Spinal cord (tissue), 10 donors: ENCODE data around the gene C12orf43. TPM values are rescaled to one million over a fixed set of nuclear protein-coding genes. Genes with fewer than 3 reads are reported as not detected.
"Not testable (repeated sequence)": the region's sequence is repeated elsewhere in the genome, so short reads cannot be mapped to it uniquely, and the experiment has no call there.

ENCODE experiments used
- DNase-seq, 6 donors: peaks; one replicate each; pipeline versions ENCODE4 v3.0.0 to v3.0.0-alpha.2; 2013 to 2015; ENCODE audit warnings: low spot score in 6 of 6, low read depth in 4 of 6
- H3K27ac ChIP-seq: one replicate; pipeline ENCODE4 v1.5.1; 2013; ENCODE audit warnings: low read depth, low read length, control low read depth
- H3K27me3 ChIP-seq: one replicate; pipeline ENCODE4 v1.6.1; 2013; ENCODE audit warnings: low read length; ENCODE audit not compliant: control insufficient read depth, insufficient read depth
- H3K36me3 ChIP-seq: one replicate; pipeline ENCODE4 v1.6.1; 2013; ENCODE audit warnings: low read length; ENCODE audit not compliant: control insufficient read depth, insufficient read depth
- H3K4me1 ChIP-seq: one replicate; pipeline ENCODE4 v1.6.1; 2013; ENCODE audit warnings: low read length; ENCODE audit not compliant: control insufficient read depth, insufficient read depth
- H3K4me3 ChIP-seq: one replicate; pipeline ENCODE4 v1.5.1; 2013; ENCODE audit warnings: low read depth, low read length, control low read depth
- H3K9me3 ChIP-seq: one replicate; pipeline ENCODE4 v1.6.1; 2013; ENCODE audit warnings: low read length; ENCODE audit not compliant: control insufficient read depth, insufficient read depth
- WGBS: methylation state at CpG from one replicate; pipeline ENCODE4 v1.1.5; 2013; ENCODE audit warnings: missing lambda C conversion rate; ENCODE audit not compliant: insufficient coverage; 5-methylcytosine and 5-hydroxymethylcytosine counted together
- polyA plus RNA-seq, 2 donors: library from polyadenylated mRNA; unstranded; fragments of 120-200 nt; gene quantifications; one replicate each; pipeline ENCODE4 v1.2.1, GENCODE V29; 2013; ENCODE audit not compliant: insufficient read length in 2 of 2
- total RNA-seq, 2 donors: library from RNA; depleted of rRNA in 1 of 2; stranded (reverse); fragments of 120-200 nt in 1 of 2; fragments of >200 nt in 1 of 2; gene quantifications; one replicate each; pipeline versions ENCODE4 v1.2.3 to v1.2.4, GENCODE V29; 2013 to 2014
- donor health status: healthy.

Gene C12orf43
- total and polyA plus RNA-seq, 4 donors = 15.6 to 24.9 (median 22.5) TPM

DNA sequence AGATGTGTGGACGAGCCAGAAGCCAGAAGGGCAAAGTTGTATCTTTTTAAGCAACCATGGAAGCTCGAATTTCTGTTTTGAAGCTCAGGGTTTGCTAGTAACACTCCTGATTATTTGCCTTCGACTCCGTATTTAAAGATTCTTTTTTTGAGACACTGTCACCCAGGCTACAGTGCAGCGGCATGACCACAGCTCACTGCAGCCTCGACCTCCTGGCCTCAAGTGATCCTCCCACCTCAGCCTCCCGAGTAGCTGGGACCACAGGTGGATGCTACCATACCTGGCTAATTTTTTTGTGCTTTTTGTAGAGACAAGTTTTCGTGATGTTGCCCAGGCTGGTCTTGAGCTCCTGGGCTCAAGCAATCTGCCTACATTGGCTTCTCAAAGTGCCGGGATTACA is 41.5 kb upstream of the C12orf43 start:
- no peaks in the 10 kb centered on the region for H3K9me3 ChIP-seq

DNA sequence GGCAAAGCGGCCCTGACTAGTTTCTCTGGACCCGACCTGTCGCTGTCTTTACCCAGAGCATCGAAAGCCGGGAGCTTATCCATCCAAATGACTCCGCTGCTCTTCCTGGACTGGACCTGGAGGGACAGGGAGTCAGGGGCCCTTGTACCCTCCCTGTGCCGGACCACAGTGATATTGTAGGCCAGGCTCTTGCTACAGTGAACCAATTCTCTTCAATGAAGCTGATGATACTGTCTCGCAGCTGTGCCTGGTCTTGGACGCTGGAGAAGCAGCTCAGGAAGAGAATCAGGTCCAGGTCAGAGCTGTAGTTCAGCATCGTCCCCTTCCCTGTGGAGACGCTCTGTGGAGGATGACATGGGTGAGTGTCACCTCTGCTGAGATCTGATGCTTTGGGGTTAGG is 37.4 kb upstream of the C12orf43 start:
- no peaks in the 10 kb centered on the region for H3K27me3 ChIP-seq
- DNase-seq = no peak
- no peak overlapping the region for H3K27ac ChIP-seq
- H3K36me3 ChIP-seq = no peaks in the 10 kb centered on the region
- WGBS = 98% methylated on average over 11 of the region's 11 CpGs
- no peaks in the 10 kb centered on the region for H3K4me1 ChIP-seq
- H3K4me3 ChIP-seq = no peak overlapping the region
- H3K9me3 ChIP-seq = no peaks in the 10 kb centered on the region

More for the DNA sequence above, 41.5 kb upstream of the C12orf43 start:
- Histone ChIP-seq H3K4me1 (peaks cover 8% of the 10 kb centered on the region), H3K27me3 (no peaks in the 10 kb centered on the region), H3K4me3 (no peak overlapping the region), H3K27ac (no peak overlapping the region), H3K36me3 (no peaks in the 10 kb centered on the region)
- 78% methylated on average over 9 of the region's 9 CpGs for whole genome bisulfite sequencing
- DNase-seq = no peak

DNA sequence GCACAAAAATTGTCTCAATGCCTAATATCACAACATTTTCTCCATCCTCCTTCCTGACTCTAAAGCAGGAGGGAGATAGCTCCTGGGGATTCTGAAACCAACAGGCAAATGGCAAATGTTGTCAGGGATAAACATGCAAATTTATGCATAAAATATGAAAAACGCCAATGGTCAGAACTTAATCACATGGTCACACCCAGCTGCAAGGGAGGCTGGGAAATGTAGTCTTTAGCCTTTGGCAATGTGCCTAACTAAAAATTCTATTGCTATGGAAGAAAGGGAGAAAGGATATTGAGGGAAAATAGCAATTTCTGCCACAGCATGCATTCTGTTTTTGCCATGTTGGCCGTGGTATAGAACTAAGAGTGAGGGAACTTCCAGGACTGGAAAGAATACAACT is 34.4 kb upstream of the C12orf43 start:
- WGBS = no CpG with 5 or more reads among the region's 2 CpGs
- DNase-seq = peak in 2 of 6 donors; percentile 48 to 77
- H3K4me3 ChIP-seq = no peak overlapping the region

DNA sequence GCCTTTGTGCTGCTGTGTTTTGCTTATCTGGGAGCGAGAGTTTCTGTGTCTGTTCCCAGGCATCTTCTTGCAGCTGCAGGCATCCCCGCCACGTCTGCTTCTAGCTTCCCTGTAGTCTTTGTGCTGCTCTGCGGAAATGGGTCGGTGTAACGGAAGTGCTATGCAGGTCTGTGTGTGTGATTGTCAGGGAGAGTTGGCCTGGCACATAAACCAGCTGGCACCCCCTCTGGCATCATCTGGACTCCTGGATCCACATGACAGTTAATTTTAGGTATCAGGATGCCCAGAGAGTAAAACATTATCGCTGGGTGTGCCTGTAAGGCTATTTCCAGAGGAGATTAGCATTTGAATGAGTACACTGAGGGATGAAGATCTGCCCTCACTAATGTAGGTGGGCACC is 32.2 kb upstream of the C12orf43 start:
- DNase-seq = peak in 1 of 6 donors; percentile 23

More for the DNA sequence above, 34.4 kb upstream of the C12orf43 start:
- Histone ChIP-seq H3K4me1 (no peaks in the 10 kb centered on the region), H3K9me3 (no peaks in the 10 kb centered on the region), H3K27ac (no peak overlapping the region), H3K36me3 (no peaks in the 10 kb centered on the region), H3K27me3 (no peaks in the 10 kb centered on the region)

DNA sequence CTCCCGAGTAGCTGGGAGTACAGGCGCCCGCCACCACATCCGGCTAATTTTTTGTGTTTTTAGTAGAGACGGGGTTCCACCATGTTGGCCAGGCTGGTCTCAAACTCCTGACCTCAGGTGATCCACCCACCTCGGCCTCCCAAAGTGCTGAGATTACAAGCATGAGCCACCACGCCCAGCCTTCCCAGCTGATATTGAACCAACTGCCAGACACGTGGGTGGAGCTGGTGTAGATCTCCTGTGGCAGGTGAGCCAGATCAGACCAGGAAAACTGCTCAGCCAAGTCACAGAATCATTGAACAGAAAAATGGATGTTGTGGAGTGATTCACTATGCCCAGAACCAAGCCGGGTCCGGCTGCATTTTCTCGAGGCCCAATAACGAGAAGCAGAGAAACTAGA is 31.1 kb upstream of the C12orf43 start:
- H3K27me3 ChIP-seq, H3K36me3 ChIP-seq, H3K9me3 ChIP-seq, H3K4me3 ChIP-seq, H3K4me1 ChIP-seq, H3K27ac ChIP-seq, DNase-seq: not testable (repeated sequence)
- 92% methylated on average over 3 of the region's 12 CpGs for WGBS

More for the DNA sequence above, 32.2 kb upstream of the C12orf43 start:
- WGBS = 61% methylated on average over 7 of the region's 7 CpGs
- H3K27me3 ChIP-seq = no peaks in the 10 kb centered on the region
- H3K4me3 ChIP-seq = no peak overlapping the region
- H3K27ac ChIP-seq = no peak overlapping the region
- no peaks in the 10 kb centered on the region for H3K36me3 ChIP-seq
- no peaks in the 10 kb centered on the region for H3K4me1 ChIP-seq
- no peaks in the 10 kb centered on the region for H3K9me3 ChIP-seq

DNA sequence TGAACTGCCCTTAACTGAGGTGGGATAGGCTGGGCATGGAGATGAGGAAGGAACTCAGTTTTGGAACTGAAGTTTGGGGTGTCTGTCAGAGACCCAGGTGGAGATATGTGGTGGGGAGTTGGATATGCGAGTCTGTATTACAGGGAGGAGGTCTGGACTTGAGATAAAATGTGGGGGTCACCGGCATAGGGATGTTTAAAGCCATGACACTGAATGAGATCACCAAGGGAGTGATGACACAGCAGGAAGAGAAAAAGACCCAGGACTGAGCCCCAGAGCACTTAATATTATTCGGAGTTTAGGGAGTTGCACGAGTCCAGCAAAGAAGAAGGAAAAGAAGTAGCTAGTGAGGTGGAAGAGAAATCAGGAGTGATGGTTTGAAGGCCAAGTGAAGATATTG is 26.8 kb upstream of the C12orf43 start:
- H3K27me3 ChIP-seq = peaks cover 4% of the 10 kb centered on the region
- H3K36me3 ChIP-seq = no peaks in the 10 kb centered on the region
- no peak overlapping the region for H3K27ac ChIP-seq
- no peak for DNase-seq
- H3K4me3 ChIP-seq = no peak overlapping the region
- H3K9me3 ChIP-seq = no peaks in the 10 kb centered on the region
- 80% methylated on average over 4 of the region's 4 CpGs for WGBS
- H3K4me1 ChIP-seq = peaks cover 6% of the 10 kb centered on the region

DNA sequence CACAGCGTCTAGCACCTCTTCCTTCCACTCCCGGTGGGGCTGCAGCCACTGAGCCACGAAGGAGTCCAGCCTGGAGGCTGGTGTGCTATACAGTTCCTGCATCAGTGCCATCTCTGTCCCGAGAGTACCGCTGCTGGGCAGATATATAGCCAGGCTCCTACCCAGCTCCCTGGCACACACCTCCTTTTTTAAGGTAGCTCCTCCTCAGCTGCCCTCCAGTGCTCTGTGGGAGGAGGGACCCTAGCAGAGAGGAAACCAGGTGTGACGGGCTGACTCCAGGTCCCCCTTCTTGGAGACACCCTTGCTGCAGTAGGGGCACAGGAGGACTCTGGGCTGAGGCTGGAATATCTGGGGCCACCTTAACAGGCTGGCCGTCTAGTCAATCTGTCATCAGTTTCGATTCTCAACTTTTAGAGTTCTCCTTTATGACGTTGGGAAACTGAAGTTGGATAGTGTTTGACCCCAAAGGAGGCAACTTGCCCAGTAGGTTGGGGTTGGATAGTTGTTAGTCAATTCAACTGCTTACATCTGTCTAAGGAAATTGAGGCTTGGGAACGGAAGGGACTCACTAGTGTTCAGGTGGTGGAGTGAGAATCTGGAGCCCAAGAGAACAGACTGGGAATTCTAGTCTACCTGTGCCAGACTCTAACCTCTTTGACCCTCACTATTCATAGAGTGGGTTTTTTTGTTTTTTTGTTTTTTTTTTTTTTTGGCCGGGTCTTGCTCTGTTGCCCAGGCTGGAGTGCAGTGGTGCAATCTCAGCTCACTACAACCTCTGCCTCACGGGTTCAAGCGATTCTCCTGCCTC is 22.8 kb upstream of the C12orf43 start, which contains the start of gene OASL:
TSS of gene OASL (minus strand) at position 386 of the 808 bp plus-strand sequence. CDS start at position 111, 275 bp downstream.
- WGBS = 38% methylated on average over 11 of the region's 13 CpGs
- Histone ChIP-seq H3K27ac (no peak within 1 kb of the TSS), H3K27me3 (peaks cover 4% of the 10 kb centered on the region), H3K9me3 (no peaks in the 10 kb centered on the region), H3K36me3 (no peaks in the 10 kb centered on the region), H3K4me3 (no peak within 1 kb of the TSS), H3K4me1 (peaks cover 6% of the 10 kb centered on the region)
- peak in 1 of 6 donors; percentile 13 for DNase-seq

DNA sequence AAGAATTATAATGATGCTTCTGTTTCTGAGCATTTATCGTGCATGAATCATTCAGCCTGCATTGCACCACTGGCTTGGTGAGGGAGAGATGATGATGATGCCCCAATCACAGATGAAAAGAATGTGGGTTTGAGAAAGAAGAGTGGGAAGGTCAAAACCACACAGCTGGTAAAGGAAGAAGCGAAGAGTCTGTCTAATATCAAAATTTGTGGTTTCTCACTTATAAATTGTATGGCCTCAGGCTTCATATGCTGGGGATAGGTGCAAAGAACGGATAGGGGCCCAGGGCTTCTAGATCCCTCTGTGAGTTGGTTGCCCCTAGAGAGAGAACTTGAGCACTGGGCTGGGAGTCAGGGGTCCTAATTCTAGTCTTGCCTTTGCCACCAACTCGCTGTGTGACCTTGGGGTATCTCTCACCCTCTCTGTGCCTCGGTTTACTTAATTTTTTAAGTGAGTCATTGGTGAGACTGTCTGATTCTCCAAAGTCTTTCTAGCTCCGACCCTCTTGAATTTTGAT is 20.6 kb upstream of the C12orf43 start:
- Histone ChIP-seq H3K4me1 (peaks cover 6% of the 10 kb centered on the region), H3K36me3 (no peaks in the 10 kb centered on the region), H3K27ac (no peak overlapping the region), H3K9me3 (no peaks in the 10 kb centered on the region), H3K4me3 (no peak overlapping the region), H3K27me3 (peaks cover 4% of the 10 kb centered on the region)
- WGBS = 84% methylated on average over 5 of the region's 6 CpGs
- DNase-seq = no peak

DNA sequence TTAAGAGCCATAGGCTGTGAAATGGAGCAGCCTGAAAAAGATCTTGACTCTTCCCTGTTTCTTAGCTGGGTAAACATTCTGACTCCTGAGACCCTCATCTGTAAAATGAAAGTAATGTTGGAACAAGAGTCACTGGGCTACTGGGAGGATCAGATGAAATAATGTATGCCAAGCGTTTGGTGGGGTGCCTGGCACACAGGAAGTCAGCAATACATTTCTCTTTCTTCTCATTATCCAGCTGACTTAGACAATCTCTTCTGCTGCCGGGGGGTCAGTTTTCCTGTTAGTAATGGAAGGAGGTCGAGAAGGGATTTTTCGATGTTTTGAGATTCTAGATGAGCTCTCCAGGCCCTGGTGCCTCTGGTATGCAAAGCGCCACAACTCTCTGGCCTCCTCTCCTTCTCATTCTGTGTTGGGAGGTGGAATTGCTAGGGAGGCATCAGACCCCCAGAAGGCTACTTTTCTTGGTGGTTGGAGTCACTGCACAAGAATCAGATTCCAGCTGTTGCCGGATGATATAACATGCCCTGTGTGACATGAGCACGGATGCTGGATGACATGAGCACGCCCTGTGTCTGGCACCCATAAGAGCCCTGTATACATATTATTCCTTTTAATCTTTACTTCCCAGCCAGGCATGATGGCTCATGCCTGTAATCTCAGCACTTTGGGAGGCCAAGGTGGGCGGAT is 18.5 kb upstream of the C12orf43 start:
- H3K27ac ChIP-seq = no peak overlapping the region
- 93% methylated on average over 4 of the region's 9 CpGs for WGBS
- DNase-seq = no peak
- peaks cover 6% of the 10 kb centered on the region for H3K4me1 ChIP-seq
- no peaks in the 10 kb centered on the region for H3K9me3 ChIP-seq
- H3K27me3 ChIP-seq = peaks cover 4% of the 10 kb centered on the region
- H3K36me3 ChIP-seq = no peaks in the 10 kb centered on the region
- no peak overlapping the region for H3K4me3 ChIP-seq
